Trophoblast cell (in vitro differentiated cells and primary cell): ENCODE data around the gene MKLN1.
A peak's percentile ranks its signal among the peaks of the same experiment; 100 is the strongest.

ENCODE experiments used
- DNase-seq, 2 donors: peaks; one replicate each; pipeline ENCODE4 v3.0.0-alpha.2; 2016
- H2AFZ ChIP-seq: 2 replicates; pipeline ENCODE4 v1.6.1; 2013; ENCODE audit warnings: low read length, moderate library complexity, mild to moderate bottlenecking; ENCODE audit not compliant: insufficient read depth, poor library complexity
- H2AK5ac ChIP-seq: 2 replicates; pipeline ENCODE4 v1.6.1; 2013; ENCODE audit warnings: mild to moderate bottlenecking, low read length
- H2BK120ac ChIP-seq: 2 replicates; pipeline ENCODE4 v1.6.1; 2013; ENCODE audit warnings: low read length, mild to moderate bottlenecking, moderate library complexity; ENCODE audit not compliant: insufficient read depth, poor library complexity
- H2BK12ac ChIP-seq: 2 replicates; pipeline ENCODE4 v1.6.1; 2013; ENCODE audit warnings: mild to moderate bottlenecking, low read length, moderate library complexity
- H2BK5ac ChIP-seq: 2 replicates; pipeline ENCODE4 v1.6.1; 2013; ENCODE audit warnings: low read length, low read depth, moderate library complexity, mild to moderate bottlenecking; ENCODE audit not compliant: poor library complexity
- H3K14ac ChIP-seq: 2 replicates; pipeline ENCODE4 v1.6.1; 2013; ENCODE audit warnings: mild to moderate bottlenecking, low read length
- H3K18ac ChIP-seq: 2 replicates; pipeline ENCODE4 v1.6.1; 2013; ENCODE audit warnings: mild to moderate bottlenecking, low read length
- H3K23ac ChIP-seq: 2 replicates; pipeline ENCODE4 v1.6.1; 2013; ENCODE audit warnings: low read length
- H3K27ac ChIP-seq: 2 replicates; pipeline ENCODE4 v1.5.1; 2013; ENCODE audit warnings: low read depth, mild to moderate bottlenecking, inconsistent platforms, low read length, moderate library complexity
- H3K27me3 ChIP-seq: 2 replicates; pipeline ENCODE4 v1.6.1; 2013; ENCODE audit warnings: inconsistent platforms, mild to moderate bottlenecking, low read length, moderate library complexity; ENCODE audit not compliant: insufficient read depth
- H3K36me3 ChIP-seq, 2 experiments: 1 replicate in 1 of 2; 2 replicates in 1 of 2; pipeline ENCODE4 v1.6.1; 2013; ENCODE audit warnings: low read length in 2 of 2, mild to moderate bottlenecking in 2 of 2, moderate library complexity in 1 of 2; ENCODE audit not compliant: insufficient read depth in 2 of 2, control insufficient read depth in 1 of 2
- H3K4ac ChIP-seq: 2 replicates; pipeline ENCODE4 v1.6.1; 2013; ENCODE audit warnings: low read depth, mild to moderate bottlenecking, low read length, moderate library complexity
- H3K4me1 ChIP-seq, 2 experiments: 1 replicate in 1 of 2; 2 replicates in 1 of 2; pipeline ENCODE4 v1.6.1; 2013; ENCODE audit warnings: low read length in 2 of 2, mild to moderate bottlenecking in 2 of 2, moderate library complexity in 1 of 2; ENCODE audit not compliant: insufficient read depth in 2 of 2, control insufficient read depth in 1 of 2
- H3K4me2 ChIP-seq: 2 replicates; pipeline ENCODE4 v1.6.1; 2013; ENCODE audit warnings: inconsistent platforms, mild to moderate bottlenecking, low read length, moderate library complexity
- H3K4me3 ChIP-seq: 2 replicates; pipeline ENCODE4 v1.5.1; 2013; ENCODE audit warnings: mild to moderate bottlenecking, low read depth, low read length, inconsistent platforms
- H3K79me1 ChIP-seq: one replicate; pipeline ENCODE4 v1.6.1; 2013; ENCODE audit warnings: low read length
- H3K79me2 ChIP-seq: 2 replicates; pipeline ENCODE4 v1.6.1; 2013; ENCODE audit warnings: low read length, mild to moderate bottlenecking; ENCODE audit not compliant: control insufficient read depth, insufficient read depth, poor library complexity
- H3K9ac ChIP-seq: 2 replicates; pipeline ENCODE4 v1.6.1; 2013; ENCODE audit warnings: mild to moderate bottlenecking, low read length
- H3K9me3 ChIP-seq: 2 replicates; pipeline ENCODE4 v1.6.1; 2013; ENCODE audit warnings: low read depth, mild to moderate bottlenecking, control low read depth, inconsistent platforms, low read length; ENCODE audit not compliant: insufficient read depth
- H4K12ac ChIP-seq: 2 replicates; pipeline ENCODE4 v1.6.1; 2013; ENCODE audit warnings: low read depth, mild to moderate bottlenecking, low read length, moderate library complexity
- H4K8ac ChIP-seq: 2 replicates; pipeline ENCODE4 v1.6.1; 2013; ENCODE audit warnings: low read depth, mild to moderate bottlenecking, low read length, moderate library complexity
- H4K91ac ChIP-seq: one replicate; pipeline ENCODE4 v1.6.1; 2013; ENCODE audit warnings: low read depth, mild to moderate bottlenecking, low read length, moderate library complexity
- WGBS: extraction: QIAGEN DNeasy Blood & Tissue Kit; methylation state at CpG from one replicate; pipeline ENCODE4 v1.1.7; 2013; ENCODE audit warnings: missing lambda C conversion rate; ENCODE audit not compliant: insufficient read length, insufficient coverage; ENCODE audit errors: extremely low coverage; 5-methylcytosine and 5-hydroxymethylcytosine counted together

MKLN1 gene

DNA sequence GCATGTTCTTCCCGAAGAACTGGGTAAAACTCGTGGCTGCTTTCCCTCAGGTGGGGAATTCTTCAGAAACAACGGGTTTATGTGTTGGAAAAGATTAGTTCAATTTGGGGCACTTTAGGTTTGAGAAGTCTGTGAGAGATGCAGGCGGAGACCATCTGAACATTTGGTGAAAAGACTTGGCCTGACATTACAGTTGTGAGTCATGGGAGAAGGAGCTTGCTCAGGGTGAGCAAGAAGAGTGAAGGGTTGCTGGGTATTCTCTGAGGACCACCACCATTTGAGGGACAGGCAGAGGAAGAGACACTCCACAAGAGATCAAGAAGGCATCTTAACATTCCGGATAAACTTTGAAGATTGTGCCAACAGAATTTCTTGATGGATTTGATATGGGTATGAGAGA is 140.1 kb downstream of the MKLN1 start:
- H3K79me2 ChIP-seq, result no peaks in the 10 kb centered on the region
- no peak overlapping the region for H4K12ac ChIP-seq
- no peak overlapping the region for H4K91ac ChIP-seq
- peaks cover 4 to 7% of the 10 kb centered on the region in 2 experiments for H3K36me3 ChIP-seq
- H3K4me3 ChIP-seq, result no peak overlapping the region
- no CpG with 5 or more reads among the region's 5 CpGs for WGBS
- H2AFZ ChIP-seq, result no peak overlapping the region
- no peak overlapping the region for H2BK120ac ChIP-seq
- H2BK12ac ChIP-seq, result no peak overlapping the region
- H2BK5ac ChIP-seq, result no peak overlapping the region
- no peak overlapping the region for H3K23ac ChIP-seq
- no peak overlapping the region for H3K27ac ChIP-seq
- no peak overlapping the region for H3K9ac ChIP-seq
- no peak overlapping the region for H3K14ac ChIP-seq
- H2AK5ac ChIP-seq, result no peak overlapping the region
- no peak overlapping the region for H3K4me2 ChIP-seq
- H3K4me1 ChIP-seq, result no peaks in the 10 kb centered on the region
- no peaks in the 10 kb centered on the region for H3K27me3 ChIP-seq
- no peaks in the 10 kb centered on the region for H3K79me1 ChIP-seq
- no peak for DNase-seq
- no peaks in the 10 kb centered on the region for H3K9me3 ChIP-seq
- no peak overlapping the region for H3K18ac ChIP-seq
- no peak overlapping the region for H4K8ac ChIP-seq
- no peak overlapping the region for H3K4ac ChIP-seq

- Histone ChIP-seq H2BK12ac (no peak overlapping the region), H2AK5ac (no peak overlapping the region), H2AFZ (no peak overlapping the region), H3K9ac (no peak overlapping the region), H3K4me1 (no peaks in the 10 kb centered on the region), H3K4me2 (no peak overlapping the region), H3K18ac (no peak overlapping the region), H3K4me3 (no peak overlapping the region), H3K23ac (no peak overlapping the region), H4K8ac (no peak overlapping the region), H2BK5ac (no peak overlapping the region), H3K4ac (no peak overlapping the region), H3K27ac (no peak overlapping the region), H4K12ac (no peak overlapping the region), H3K79me1 (no peaks in the 10 kb centered on the region), H2BK120ac (no peak overlapping the region), H3K27me3 (no peaks in the 10 kb centered on the region), H4K91ac (no peak overlapping the region), H3K79me2 (no peaks in the 10 kb centered on the region), H3K14ac (no peak overlapping the region), H3K36me3 (peaks cover 4 to 9% of the 10 kb centered on the region in 2 experiments), H3K9me3 (no peaks in the 10 kb centered on the region)
- DNase-seq, result no peak
- no CpG with 5 or more reads among the region's 4 CpGs for WGBS
Observed at GRCh38 chr7:131471250-131472004, 143.8 kb downstream of the MKLN1 start.

DNA sequence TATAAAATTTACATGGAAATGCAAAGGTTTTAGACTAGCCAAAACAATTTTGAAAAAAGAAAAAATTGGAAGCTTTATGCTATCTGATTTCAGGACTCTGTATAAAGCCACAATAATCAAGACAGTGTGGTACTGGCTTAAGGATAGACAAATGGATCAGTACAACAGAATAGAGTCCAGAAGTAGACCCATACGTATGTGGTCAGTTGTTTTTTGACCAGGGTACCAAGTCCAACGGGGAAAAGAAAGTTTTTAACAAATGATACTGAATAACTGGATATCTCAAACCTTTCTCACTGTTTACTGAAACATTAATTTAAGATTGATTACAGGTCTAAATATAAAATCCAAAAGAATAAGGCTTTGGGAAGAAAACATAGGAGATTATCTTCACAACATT is 149.1 kb downstream of the MKLN1 start:
- Histone ChIP-seq H3K27ac (no peak overlapping the region), H4K12ac (no peak overlapping the region), H3K9ac (no peak overlapping the region), H3K4me2 (no peak overlapping the region), H2BK120ac (no peak overlapping the region), H3K23ac (no peak overlapping the region), H2AFZ (no peak overlapping the region), H3K4ac (no peak overlapping the region), H3K36me3 (peaks cover 0 to 2% of the 10 kb centered on the region in 2 experiments), H3K4me1 (no peaks in the 10 kb centered on the region), H3K79me2 (no peaks in the 10 kb centered on the region), H2BK5ac (no peak overlapping the region), H3K27me3 (no peaks in the 10 kb centered on the region), H3K4me3 (no peak overlapping the region), H4K8ac (no peak overlapping the region), H2AK5ac (no peak overlapping the region), H3K18ac (no peak overlapping the region), H3K79me1 (no peaks in the 10 kb centered on the region), H4K91ac (no peak overlapping the region), H3K14ac (no peak overlapping the region), H3K9me3 (no peaks in the 10 kb centered on the region), H2BK12ac (no peak overlapping the region)
- WGBS, result no CpG with 5 or more reads among the region's 2 CpGs
- no peak for DNase-seq

DNA sequence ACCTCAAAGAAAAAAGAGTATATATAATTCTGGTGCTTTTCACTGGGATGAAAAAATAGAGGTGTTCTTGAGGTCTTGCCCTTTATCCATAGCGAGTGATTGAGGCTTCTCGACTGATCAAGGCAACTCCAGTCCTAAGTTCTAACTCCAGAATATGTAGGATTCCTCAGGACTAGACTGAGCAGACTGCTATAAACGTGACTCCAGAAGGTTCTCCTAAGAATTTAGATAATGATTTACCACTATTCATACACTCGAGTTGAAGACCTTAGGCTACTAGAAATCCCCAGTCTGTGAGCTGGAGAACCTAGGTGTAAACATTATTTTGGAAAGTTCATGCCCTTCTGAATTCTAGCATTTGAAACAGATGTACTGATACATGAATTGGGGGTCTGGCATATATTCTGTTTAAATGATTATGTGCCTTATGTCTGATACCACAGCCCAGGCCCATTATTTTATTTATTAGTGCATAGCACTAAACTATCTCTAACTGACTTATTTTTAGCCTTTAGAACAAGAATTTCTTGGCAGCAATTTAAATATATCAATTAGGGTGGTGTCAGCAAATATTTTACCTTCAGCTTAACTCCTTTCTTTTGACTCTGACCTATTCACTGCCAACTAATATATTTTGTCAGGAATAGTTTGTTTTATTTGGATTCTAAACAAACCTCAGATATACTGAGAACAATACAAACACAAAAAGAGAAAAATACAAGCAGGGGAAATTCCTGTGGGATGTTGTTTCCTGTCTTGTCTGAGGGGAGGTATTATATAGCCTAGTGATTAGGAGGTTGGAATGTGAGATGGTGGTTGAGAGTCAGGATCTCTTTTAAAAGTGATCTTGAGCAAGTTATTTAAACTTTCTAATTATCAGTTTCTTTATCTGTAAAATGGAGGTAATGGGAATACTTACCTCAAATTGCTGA is 153.0 kb downstream of the MKLN1 start:
- Histone ChIP-seq H2AFZ (no peak overlapping the region), H3K36me3 (peaks cover 0 to 2% of the 10 kb centered on the region in 2 experiments), H3K18ac (no peak overlapping the region), H3K14ac (no peak overlapping the region), H2BK5ac (no peak overlapping the region), H3K27ac (peak overlapping the region; percentile 16), H3K4me1 (no peaks in the 10 kb centered on the region), H3K79me1 (no peaks in the 10 kb centered on the region), H4K8ac (no peak overlapping the region), H2BK12ac (no peak overlapping the region), H2BK120ac (no peak overlapping the region), H3K23ac (no peak overlapping the region), H3K4ac (no peak overlapping the region), H3K4me2 (no peak overlapping the region), H4K12ac (no peak overlapping the region), H4K91ac (no peak overlapping the region), H2AK5ac (no peak overlapping the region), H3K27me3 (no peaks in the 10 kb centered on the region), H3K9ac (no peak overlapping the region), H3K9me3 (no peaks in the 10 kb centered on the region), H3K4me3 (no peak overlapping the region), H3K79me2 (no peaks in the 10 kb centered on the region)
- no peak for DNase-seq
- no CpG with 5 or more reads among the region's 4 CpGs for whole genome bisulfite sequencing
